Activated CD8-positive, alpha-beta memory T cell treated with anti-CD3 and anti-CD28 coated beads, Interleukin-2, amount 50 U/mL, for 24 hours (primary cell): Measurements from ENCODE around the gene RCE1.
"Not testable (repeated sequence)": the region's sequence is repeated elsewhere in the genome, so short reads cannot be mapped to it uniquely, and the experiment has no call there.

Experiments
- DNase-seq: peaks from one replicate; pipeline ENCODE4 v3.0.0-alpha.2; 2020; ENCODE audit errors: extremely low read depth

Gene RCE1

GRCh38 chr11:66842896-66843775 is at the start of gene RCE1:
Gene RCE1 (plus strand): TSS chr11:66843441. CDS start chr11:66843456, 15 bp downstream.
- DNase-seq = peak; percentile 63

GRCh38 chr11:66799815-66800214 is 43.4 kb upstream of the RCE1 start:
- not testable (repeated sequence) for DNase-seq

DNA sequence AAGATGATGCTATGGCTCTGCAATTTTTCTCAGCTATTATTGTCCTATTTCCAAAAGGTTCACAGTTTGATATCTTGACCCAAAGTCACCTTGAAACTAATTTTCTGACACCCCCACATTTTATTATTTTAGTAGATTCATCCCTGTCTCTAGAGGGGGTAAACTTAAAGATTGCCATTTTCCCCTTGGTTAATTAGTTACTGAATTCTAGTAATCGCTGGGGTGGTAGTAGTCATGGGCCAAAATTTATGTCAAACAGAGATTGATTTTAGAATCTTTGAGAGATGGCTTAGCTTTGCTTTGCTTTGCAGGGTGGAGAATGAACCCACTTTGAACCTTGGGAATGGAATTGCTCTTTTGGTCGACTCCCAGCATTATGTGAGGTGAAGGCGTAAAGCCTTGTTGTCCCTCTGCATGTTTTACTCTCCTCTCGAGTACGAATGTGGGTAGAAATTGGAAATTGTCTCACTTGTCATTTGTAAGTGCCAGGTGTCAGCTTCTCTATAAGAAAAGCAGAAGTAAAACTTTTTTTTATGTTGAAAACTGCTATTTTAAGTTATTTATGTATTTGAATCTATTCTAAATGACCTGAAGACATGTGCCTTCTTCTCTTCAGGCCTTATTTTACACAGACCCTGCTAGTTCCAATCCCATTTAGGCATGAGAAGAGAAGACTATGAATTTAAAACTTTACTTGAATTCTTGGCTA is 42.4 kb upstream of the RCE1 start:
- no peak for DNase-seq

DNA sequence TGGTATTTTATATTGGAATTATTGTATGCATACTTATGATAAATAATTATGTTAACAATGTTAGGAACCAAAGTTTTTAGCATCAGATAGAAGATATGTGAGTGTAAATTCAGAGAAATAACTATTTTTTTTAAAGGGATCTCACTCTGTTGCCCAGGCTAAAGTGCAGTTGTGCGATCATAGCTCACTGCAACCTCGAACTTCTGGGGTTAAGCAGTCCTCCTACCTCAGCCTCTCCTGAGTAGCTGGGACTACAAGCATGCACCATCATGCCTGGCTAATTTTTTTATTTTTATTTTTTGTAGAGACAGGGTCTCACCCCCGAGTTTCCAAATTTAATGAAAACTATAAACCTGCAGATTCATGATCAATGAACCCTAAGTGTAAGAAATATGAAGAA is 33.6 kb upstream of the RCE1 start:
- DNase-seq = no peak

DNA sequence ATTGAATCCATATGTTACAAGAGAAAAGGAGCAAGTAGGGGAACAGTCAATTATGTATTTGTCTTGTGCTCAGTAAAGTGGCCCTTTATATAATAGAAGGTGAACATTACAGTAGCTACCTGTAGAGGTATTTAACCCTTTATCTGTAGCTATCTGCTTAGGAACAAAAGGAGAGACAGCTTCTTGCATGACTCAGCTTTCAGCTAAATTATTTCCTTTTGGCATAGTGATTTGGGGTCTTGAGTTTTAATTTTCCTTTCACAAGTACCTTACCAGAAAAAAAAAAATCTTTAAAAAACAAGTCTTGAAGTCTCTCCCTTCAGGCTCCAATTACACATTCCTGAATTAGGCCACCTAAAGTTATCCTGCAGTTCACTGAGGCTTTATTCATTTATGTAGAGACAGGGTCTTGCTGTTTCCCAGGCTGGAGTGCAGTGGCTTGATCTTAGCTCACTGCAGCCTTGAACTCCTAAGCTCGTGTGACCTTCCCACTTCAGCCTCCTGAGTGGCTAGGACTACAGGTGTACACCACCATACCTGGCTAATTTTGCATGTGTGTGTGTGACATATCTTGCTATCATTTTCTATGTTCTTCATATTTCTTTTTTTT is 32.6 kb upstream of the RCE1 start:
- no peak for DNase-seq

DNA sequence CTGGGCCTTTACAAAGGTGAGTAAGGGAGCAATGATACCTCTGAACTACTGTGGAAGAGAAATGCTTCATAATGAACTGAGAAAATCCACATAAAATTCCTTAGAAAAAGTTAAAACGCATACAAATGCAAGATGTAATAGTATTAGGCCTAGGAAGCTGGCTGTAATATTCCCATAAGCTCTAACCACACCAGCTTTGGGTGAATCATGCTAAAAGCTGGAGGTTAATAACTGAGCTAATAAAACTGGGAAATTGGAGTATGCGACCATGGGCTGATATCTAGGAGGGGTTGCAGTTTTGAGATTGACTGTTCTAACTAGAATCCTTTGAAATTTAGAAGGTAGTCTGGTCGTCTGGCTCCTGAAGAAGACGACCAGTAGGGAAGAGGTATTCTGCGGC is 28.6 kb upstream of the RCE1 start:
- DNase-seq = no peak

DNA sequence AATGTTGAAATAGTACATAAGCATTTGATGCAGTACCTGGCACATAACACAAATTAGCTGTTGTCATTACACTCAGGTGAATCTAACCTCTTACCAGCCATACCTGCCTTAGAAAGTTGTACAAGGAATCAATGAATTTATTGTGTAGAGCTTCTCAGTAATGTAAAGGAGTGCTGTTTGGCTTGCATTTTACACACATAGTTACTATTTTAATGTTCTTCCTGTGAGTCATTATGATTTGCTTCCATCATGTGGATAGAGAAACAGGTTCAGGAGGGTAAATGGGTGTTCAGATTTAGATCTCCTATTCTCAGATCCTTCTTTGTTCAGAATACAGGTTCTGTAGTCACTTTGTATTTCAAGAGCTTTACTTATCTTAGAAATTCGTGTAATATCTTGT is 27.6 kb upstream of the RCE1 start:
- no peak for DNase-seq

DNA sequence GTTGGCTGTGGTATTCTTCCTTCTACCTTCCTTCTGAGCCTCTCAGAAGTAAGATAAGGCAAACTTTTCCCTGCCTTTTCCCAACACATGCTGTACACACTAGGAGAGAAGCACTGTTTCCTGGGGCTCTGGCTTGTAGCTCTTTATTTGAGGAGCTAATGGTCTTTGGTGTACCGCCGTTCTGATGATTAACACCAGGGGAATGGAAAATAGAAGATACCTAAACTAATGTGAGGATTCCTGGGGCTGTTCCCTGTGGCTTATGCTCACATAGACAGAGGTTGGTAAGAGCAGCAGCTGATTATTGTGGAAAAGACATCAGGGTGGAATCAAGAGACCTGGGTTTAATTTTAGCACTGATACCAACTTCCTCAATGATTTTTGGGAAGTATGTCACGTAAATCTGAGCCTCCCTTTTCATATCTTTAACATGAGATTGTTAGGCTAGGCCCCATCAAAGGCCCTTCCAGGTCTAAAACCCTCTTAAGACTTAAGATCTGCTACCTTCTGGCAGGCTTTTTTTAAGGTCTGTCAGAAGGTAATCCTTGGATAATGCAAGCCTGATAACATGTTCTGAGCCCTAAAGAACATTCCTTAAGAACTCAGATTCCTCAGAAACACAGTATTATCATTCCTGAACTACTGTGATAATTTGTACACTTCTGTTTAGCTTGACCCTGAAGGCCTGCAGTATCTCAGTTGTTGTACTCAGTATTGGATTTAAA is 24.8 kb upstream of the RCE1 start:
- DNase-seq = no peak

DNA sequence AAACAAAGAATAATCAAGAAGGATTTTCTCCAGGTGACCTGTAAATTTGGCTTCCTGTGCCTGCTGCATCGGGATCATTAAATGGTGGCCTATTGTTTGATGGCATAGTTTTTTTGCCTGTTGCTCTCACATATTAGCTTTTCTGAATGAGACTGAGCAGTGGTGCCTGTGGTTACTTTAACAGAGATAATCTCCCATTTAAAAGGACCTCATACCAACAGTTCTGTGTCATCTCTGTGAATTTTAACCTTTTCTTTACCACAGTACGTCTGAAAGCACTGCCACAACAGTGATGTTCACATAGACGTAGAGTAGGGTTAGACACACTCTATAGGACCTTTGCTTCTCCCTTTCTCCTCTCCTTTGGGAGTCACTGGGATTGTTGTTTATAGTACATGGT is 22.9 kb upstream of the RCE1 start:
- no peak for DNase-seq

GRCh38 chr11:66820901-66821300 is 22.3 kb upstream of the RCE1 start:
- no peak for DNase-seq

DNA sequence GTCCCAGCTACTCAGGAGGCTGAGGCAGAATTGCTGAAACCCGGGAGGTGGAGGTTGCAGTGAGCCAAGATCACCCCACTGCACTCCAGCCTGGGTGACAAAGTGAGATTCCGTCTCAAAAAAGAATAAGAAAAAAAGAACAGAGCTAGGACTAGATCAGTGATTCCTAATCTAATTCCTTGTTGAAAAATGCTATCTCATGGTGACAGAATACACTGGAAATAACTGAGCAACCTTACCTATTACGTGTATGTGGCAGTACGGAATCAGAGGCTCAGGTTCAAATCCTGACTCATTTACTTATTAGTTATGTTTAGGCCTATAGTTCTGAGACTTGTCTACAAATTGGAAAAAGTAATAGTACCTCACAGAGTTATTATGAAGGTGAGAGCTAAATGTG is 19.5 kb upstream of the RCE1 start:
- DNase-seq = no peak

GRCh38 chr11:66824573-66824972 is 18.7 kb upstream of the RCE1 start:
- DNase-seq = not testable (repeated sequence)

- no peak for DNase-seq
These were observed 8.7 kb upstream of the RCE1 start for GRCh38 chr11:66834539-66834845.

DNA sequence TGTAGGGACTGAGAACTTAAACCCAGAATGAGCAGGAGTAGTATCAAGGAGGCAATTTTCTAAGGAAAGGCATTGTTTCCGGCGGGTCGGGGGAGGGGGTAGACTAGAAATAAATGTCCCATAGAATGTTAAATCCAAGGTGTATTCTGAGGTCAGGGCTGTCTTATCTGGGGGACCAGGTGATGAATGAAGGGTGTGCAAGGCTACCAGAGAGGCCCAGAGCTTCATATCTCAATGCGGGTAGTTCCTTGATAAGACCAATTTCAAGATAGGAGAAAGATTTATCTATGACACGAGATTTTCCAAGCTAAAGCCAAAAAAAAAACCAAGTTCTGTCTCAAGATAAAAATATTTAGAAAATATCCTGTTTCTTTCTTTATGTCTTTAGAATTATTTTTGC is 8.3 kb upstream of the RCE1 start:
- no peak for DNase-seq

GRCh38 chr11:66835768-66836405 is 7.4 kb upstream of the RCE1 start:
- DNase-seq = no peak

- DNase-seq = no peak
These were observed 2.7 kb upstream of the RCE1 start for GRCh38 chr11:66840317-66841091.

GRCh38 chr11:66841861-66842260 is 1.4 kb upstream of the RCE1 start:
- DNase-seq = no peak

- no peak for DNase-seq
These were observed 743 bp upstream of the RCE1 start for GRCh38 chr11:66842501-66842895.

- no peak for DNase-seq
These were observed 695 bp downstream of the RCE1 start for GRCh38 chr11:66843776-66844495.

DNA sequence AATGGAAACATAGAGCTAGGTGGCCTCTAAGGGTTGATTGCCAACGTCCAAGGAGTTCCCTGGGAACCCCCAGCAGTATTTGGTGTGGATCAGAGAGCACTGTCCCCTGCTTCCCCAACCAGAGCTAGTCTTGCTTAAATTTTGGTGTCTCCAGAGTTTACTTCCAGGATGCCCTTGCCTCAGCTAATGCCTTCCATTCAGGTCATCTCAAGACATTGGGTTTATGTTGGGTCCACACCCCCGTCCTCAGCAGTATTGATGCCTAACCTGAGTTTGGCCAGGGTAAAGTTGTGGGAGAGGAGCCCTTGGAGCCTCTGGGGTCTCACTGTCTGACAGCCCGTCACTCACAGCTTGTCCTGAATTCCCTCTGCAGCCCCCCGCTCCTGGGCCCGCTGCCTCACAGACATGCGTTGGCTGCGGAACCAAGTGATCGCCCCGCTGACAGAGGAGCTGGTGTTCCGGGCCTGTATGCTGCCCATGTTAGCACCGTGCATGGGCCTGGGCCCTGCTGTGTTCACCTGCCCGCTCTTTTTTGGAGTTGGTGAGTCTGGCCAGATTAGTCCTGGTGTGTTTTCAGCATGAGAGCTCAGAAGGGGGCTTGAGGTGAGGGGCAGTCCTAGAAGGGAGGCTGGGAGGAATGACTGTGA is 1.4 kb downstream of the RCE1 start:
- no peak for DNase-seq
